ENCODE measurements around the gene C1QTNF7.

DNA sequence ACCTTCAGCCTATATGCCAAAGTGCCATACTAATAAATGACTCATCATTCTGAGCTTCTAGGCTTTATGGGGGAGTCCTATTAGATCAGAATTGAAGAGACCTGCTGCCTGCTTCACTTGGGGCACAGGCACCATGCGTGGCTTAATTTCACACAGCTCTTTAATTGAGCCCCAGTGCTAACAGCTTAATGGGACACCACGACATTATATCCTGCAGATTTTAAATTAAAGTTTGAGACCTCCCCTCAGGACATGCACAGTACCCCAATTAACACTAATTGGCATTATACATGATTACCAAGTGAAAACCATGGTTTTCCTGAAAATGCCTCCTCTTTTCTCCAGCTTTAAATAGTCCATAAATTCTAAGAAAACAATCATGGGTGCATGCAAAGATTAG lies 6.8 kb downstream of the C1QTNF7 start:
- TF ChIP-seq, protein P1, sequence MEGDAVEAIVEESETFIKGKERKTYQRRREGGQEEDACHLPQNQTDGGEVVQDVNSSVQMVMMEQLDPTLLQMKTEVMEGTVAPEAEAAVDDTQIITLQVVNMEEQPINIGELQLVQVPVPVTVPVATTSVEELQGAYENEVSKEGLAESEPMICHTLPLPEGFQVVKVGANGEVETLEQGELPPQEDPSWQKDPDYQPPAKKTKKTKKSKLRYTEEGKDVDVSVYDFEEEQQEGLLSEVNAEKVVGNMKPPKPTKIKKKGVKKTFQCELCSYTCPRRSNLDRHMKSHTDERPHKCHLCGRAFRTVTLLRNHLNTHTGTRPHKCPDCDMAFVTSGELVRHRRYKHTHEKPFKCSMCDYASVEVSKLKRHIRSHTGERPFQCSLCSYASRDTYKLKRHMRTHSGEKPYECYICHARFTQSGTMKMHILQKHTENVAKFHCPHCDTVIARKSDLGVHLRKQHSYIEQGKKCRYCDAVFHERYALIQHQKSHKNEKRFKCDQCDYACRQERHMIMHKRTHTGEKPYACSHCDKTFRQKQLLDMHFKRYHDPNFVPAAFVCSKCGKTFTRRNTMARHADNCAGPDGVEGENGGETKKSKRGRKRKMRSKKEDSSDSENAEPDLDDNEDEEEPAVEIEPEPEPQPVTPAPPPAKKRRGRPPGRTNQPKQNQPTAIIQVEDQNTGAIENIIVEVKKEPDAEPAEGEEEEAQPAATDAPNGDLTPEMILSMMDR (IDR thresholded peaks at IDR 0.05): no peak
- TF ChIP-seq ZFX (IDR thresholded peaks at IDR 0.05; ENCODE audit: borderline replicate concordance): no peak

All from 22Rv1 (cell line).